ENCODE data around the gene MAP7D2. TPM values are rescaled to one million over a fixed set of nuclear protein-coding genes. Genes with fewer than 3 reads are reported as not detected.

The MAP7D2 gene
- total and polyA plus RNA-seq, 2 of the 4 experiments (the other 2 are of a cell fraction), result 0.18 to 0.19 TPM

DNA sequence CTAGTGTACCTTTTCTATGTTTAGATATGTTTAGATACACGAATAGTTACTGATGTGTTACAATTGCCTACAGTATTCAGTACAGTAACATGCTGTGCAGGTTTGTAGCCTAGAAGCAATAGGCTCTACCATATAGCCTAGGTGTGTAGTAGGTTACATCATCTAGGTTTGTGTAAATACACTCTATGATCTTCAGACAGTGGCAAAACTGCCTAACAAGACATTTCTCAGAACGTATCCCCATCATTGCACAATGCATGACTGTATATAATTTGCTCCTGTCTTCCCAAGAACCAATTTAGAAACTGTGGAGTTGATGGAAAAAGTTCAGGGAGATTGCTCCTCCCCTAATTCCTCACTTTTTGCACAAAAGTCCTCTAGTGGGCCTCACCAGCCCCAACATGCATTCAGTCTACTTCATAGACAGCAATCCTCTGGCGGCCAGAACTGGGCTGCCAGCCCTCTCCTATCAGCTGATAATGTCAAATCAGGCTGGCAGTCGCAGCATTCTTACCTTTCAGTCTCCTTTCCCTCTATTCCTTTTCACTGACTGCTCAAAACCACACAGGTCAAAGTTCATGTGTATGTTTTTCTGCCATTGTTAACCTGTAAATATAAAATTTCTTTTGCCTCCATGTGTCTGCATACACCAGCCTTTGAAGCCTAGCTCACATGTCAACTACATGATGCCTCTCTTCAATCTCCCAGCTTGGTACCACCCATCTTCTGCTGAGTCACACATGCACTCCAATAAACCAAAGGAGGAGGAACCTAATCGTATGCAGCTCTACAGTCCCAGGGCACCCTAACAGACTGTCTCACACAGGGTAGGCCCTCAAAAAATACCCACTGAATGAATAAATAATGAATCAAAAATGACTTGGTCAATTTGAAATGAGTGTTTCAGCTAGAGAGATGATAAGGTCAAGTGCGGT, 157.9 kb downstream of the MAP7D2 start:
- peaks cover 0 to 5% of the 10 kb centered on the region in 2 experiments; a peak in 1 of 4 replicates for H3K79me1 ChIP-seq (ENCODE audit: low read depth in 1 of 2, low read length in 2 of 2)
- H2BK120ac ChIP-seq (ENCODE audit: low read depth, low read length), result no peak overlapping the region
- ATAC-seq (ENCODE audit: low read depth) (no peak), DNase-seq (peak; percentile 4)
- H3K4me2 ChIP-seq (ENCODE audit: low read depth, low read length), result no peak overlapping the region
- H3K9ac ChIP-seq (ENCODE audit: low read depth, low read length), result no peak overlapping the region
- H2BK15ac ChIP-seq (ENCODE audit: low read depth, low read length), result no peak overlapping the region
- H4K8ac ChIP-seq (ENCODE audit: low read depth in 2 of 2, low read length in 2 of 2), result no peak overlapping the region
- no peaks in the 10 kb centered on the region for H3K9me1 ChIP-seq (ENCODE audit: insufficient read depth, low read length)
- no peak overlapping the region for H3K23ac ChIP-seq (ENCODE audit: low read depth, low read length)
- dilution Hi-C loops (cut with HindIII; ENCODE audit: low sequenced_read_pairs, unreplicated experiment), result no loop called here
- intact Hi-C loops (cut with micrococcal nuclease), result no loop called here
- peaks cover 1% of the 10 kb centered on the region; the same call in 1 of the 2 replicates for H3K36me3 ChIP-seq (ENCODE audit: control insufficient read depth, insufficient read depth, low read length)
- H4K91ac ChIP-seq (ENCODE audit: insufficient read depth, low read depth, low read length), result no peak overlapping the region
- H3K14ac ChIP-seq (replicated peaks; ENCODE audit: low read depth, low read length), result no peak overlapping the region
- in situ Hi-C loops (cut with MboI; ENCODE audit: low sequenced_read_pairs), result no loop called here
- no peak overlapping the region for H2AK9ac ChIP-seq (replicated peaks; ENCODE audit: low read depth, low read length, poor library complexity)
- H3K4ac ChIP-seq (ENCODE audit: low read depth, low read length), result no peak overlapping the region
- H4K20me1 ChIP-seq (ENCODE audit: insufficient read depth, low read length), result no peaks in the 10 kb centered on the region
- H3K27me3 ChIP-seq (ENCODE audit: control insufficient read depth, insufficient read depth, low read length), result no peaks in the 10 kb centered on the region
- no peaks in the 10 kb centered on the region for H3K9me3 ChIP-seq (ENCODE audit: control insufficient read depth, insufficient read depth, low read length)
- H3K56ac ChIP-seq (ENCODE audit: extremely low read depth, insufficient read depth, low read length), result no peak overlapping the region
- H3K4me1 ChIP-seq (ENCODE audit: control insufficient read depth, insufficient read depth, low read length), result no peaks in the 10 kb centered on the region
- H2BK20ac ChIP-seq (ENCODE audit: low read depth, low read length), result no peak overlapping the region
- H3K27ac ChIP-seq (ENCODE audit: insufficient read depth, low read length), result no peak overlapping the region
- H3K4me3 ChIP-seq (ENCODE audit: insufficient read depth, low read depth, low read length), result no peak overlapping the region
- H2BK5ac ChIP-seq (ENCODE audit: low read depth, low read length, poor library complexity, severe bottlenecking), result no peak overlapping the region
- WGBS, 2 experiments (ENCODE audit: extremely low coverage in 2 of 2, insufficient read length in 1 of 2), result 70% methylated on average over 2 of the region's 6 CpGs; no CpG with 5 or more reads in 1 of the 2 experiments
- no peak overlapping the region for H2AK5ac ChIP-seq (ENCODE audit: low read depth, low read length)
- POLR2A ChIA-PET (ENCODE audit: unreplicated experiment), result no interaction called here
- no peak overlapping the region for H4K5ac ChIP-seq (ENCODE audit: low read depth, low read length)
- no peak for TF ChIP-seq MAFK (IDR thresholded peaks at IDR 0.05; ENCODE audit: low read depth, low read length)
- peak; percentile 24; the same call in 1 of the 2 replicates for TF ChIP-seq CEBPB (IDR thresholded peaks at IDR 0.05; ENCODE audit: low read depth, low read length)
- no peak for TF ChIP-seq RAD21 (IDR thresholded peaks at IDR 0.05; ENCODE audit: low read length)
- TF ChIP-seq RFX5 (IDR thresholded peaks at IDR 0.05; ENCODE audit: low read depth, low read length), result no peak
- H2AFZ ChIP-seq (replicated peaks; ENCODE audit: low read length, poor library complexity), result no peak overlapping the region
- no peak overlapping the region for H3K18ac ChIP-seq (ENCODE audit: low read depth, low read length)
- no TSS peak for BruUV-seq (replicated peaks)
- CTCF ChIA-PET, result no interaction called here

All from IMR-90 (cell line).